Measurements from ENCODE around the gene POLQ.
"Not testable (repeated sequence)": the region's sequence is repeated elsewhere in the genome, so short reads cannot be mapped to it uniquely, and the experiment has no call there.

POLQ gene

DNA sequence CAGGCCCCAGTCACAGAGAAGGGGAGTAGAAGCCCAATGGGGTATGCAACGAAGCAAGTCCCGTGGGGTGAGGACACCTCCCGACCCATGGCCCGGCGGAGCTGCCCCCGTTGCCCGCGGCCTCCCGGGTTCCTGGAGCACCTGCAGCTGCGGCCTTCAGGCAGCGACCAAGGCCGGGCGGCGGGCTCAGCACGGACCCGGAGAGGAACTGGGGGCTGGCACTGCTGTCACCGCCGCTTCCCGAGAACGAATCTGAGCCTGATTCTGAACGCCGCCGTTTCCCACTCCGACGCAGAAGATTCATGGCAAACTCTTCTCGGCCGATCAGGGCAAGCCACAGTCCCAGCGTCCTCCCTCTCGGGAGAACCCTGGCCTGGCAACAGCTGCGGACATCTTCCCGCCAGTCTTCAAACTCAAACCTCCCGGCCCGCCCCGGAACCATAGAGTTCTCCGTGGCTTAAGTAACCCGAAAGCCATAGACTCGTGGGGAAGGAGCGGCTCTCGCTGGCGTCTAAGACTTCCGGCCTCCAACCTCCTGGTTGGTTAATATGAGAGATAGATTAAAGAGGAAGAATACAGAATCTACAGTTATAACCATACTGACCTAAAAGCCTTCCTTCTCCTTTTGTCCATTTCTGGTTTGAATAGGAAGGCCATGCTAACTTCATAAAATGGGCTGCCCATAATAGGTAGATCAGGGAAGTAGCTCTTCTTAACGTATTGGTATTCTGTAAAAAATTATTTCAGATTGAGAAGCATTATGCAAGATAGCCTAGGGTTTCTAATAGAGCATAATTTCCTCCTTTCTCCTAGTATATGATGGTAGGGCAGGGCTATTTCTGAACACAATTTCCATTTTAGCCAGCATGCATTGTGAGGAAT lies at the start of gene POLQ:
Gene POLQ (minus strand): TSS at position 415 of the 882 bp plus-strand sequence. CDS start 111 bp downstream, at position 304.
- peak; percentile 90 for DNase-seq

DNA sequence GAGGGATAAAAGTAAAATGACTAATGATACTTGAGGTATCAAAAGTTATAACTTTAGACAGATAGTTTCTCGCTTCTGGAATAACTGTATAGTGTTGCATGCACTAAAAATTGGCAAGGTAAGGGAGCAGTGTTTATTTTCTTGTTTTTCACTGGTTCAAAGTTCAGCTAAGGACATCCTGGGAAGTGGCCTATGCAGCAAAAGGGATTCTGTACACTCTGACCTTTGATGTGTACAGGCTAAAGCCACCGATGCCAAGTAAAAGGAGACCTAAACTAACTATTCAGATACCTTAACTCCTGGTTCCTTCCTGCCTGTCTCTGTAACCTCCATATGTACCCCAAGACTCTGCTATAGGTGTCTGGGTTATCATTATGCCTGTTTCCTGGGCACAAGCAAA lies 49.1 kb upstream of the POLQ start:
- DNase-seq: no peak

DNA sequence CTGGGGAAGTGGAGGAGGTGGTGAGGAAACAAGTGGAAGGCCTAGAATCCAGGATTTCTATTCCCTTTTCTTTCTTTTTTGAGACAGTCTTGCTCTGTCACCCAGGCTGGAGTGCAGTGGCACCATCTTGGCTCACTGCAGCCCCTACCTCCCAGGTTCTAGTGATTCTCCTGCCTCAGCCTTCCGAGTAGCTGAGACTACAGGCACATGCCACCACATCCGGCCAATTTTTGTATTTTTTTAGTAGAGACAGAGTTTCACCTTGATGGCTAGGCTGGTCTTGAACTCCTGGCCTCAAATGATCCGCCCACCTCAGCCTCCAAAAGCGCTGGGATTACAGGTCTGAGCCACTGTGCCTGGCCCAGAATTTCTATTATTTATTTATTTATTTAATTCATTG lies 48.0 kb upstream of the POLQ start:
- not testable (repeated sequence) for DNase-seq

DNA sequence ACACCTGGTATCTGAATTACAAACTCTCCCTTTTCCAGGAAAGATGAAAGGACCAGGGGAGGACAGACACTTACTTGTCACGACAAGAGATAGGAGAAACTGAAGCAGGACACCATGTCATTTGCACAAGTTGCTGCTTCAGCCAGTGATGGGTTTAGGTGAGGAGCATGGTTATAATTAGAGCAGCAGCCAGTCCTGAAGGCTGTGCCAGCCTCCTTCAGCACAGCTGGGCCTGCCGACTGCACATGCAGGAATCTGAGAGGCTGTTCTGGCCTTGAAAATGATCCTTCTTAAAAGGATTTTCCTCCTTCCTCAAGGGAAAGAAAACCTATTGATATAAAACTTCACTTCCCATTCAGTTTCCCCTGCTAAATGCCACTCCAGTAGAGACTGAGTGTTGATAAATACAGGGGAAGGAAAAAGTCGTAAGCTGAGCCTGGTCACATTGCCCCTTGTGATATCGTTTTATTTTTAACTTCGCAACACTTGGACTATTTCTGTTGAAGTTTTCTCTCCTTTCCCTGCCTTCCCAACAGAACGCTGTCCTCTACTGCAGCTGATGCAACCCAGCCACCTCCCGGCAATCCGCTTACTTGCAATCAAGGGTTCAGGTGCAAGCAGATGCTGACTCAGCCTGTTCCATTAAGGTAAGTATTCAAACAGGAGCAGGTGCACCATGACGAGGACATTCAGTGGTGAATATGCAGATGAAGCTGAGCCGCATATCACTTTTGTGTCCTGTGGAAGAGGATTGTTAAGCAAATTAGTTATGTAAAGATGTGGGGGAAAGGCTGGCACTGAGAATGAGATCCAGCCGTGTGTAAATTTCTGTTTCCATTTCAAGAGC lies 47.3 kb upstream of the POLQ start, which contains the start of gene FBXO40:
Gene FBXO40 (plus strand): TSS at position 524 of the 847 bp plus-strand sequence. CDS start 27,197 bp downstream, outside the sequence.
- no peak for DNase-seq

DNA sequence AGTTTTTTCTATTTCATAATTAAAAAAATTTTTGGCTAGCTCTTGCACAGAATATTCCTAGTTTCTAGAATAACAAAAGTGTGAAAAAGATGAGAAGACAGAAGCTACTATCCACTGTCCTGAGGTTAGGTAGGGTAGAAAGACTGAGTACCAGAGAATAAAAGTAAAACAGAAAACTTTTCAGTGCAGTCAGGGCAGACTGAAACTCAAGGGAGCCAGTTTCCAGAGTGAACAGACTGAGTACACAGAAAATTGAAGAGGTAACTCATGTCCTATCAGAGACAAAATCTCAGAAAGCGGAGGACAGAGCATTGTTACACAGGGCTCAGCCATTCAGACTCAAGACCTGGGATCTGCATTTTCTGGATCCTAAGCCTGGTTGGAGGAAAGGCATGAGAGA lies 38.6 kb upstream of the POLQ start:
- no peak for DNase-seq

DNA sequence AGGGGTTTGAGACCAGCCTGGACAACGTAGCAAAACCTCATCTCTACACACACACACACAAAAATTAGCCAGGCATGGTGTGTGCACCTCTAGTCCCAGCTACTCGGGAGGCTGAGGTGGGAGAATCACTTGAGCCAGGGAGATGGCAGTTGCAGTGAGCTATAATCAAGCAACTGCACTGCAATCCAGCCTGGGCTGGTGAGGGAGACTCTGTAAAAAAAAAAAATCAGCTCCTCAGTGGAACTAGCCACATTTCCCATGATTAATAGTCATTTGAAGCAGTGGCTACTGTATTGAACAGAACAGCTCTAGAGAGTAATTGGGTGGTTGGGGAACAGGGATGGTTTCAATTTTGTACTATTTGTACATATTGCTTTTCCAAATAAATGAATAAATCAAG lies 35.9 kb upstream of the POLQ start:
- no peak for DNase-seq

DNA sequence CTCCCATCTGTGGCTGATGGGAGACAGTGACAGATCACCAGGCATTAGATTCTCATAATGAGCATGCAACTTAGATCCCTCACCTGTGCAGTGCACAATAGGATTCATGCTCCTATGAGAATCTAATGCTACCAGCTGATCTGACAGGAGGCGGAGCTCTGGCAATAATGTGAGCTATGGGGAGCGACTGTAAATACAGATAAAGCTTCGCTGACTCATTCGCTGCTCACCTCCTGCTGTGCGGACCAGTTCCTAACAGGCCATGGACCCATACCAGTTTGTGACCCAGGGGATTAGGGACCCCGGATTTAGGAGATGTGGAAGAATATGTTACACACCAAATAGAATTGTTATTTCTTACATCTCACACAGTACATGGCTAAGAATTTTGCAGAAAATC lies 28.7 kb upstream of the POLQ start:
- DNase-seq: no peak

DNA sequence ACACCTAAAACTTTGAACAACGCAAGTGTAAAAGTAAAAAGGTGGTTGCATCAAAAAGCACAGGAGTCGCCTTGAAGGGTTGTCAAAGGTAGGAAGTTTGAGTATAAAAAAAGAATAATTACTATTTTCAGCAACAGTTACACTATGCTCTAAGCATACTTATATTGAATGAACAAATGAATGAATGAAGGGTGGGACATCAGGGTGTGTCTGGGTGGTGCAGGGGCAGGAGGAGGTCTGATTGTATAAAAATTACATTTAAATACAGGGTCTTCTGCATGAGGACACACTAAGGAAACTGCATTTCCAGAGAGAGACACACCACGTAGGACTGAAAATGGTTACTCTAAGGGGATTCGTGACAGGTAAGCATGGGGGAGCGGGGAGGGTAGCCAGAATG lies 21.9 kb upstream of the POLQ start, which contains the start of gene ARGFX:
Gene ARGFX (plus strand): TSS at position 301 of the 400 bp plus-strand sequence. CDS start 2,765 bp downstream, outside the sequence.
- DNase-seq: no peak

DNA sequence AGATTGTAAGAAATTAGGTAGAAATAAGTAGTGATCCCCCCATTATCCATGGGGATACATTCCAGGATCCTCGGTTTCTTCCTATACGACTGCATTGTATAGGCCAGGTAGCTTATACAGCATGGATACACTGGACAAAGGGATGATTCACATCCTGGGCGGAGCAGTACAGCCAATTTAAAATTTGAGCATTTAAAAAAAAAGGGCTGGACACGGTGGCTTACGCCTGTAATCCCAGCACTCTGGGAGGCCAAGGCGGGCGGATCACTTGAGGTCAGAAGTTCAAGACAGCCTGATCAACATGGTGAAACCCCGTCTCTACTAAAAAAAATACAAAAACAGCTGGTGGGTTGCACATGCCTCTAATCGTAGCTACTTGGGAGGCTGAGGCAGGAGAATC lies 21.0 kb upstream of the POLQ start:
- DNase-seq: no peak

DNA sequence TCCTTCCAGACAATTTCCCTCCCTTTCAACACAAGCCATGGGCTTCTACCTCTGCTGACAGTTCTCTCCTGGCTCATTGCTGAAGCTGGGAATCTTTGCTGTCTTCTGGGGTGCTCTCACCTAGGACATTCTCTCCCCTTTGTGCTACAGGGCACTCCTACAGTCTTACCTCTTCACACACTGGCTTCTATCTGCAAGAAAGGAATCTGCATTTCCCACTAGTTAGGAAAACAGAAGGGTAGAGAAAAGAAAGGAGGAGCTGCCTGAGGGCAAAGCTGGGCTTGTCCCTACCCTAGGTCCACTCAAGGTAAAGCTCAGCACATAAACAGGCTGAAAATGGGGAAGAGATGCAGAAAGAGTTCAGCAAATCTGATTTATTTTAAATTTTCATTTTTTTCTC lies 16.4 kb upstream of the POLQ start:
- no peak for DNase-seq

DNA sequence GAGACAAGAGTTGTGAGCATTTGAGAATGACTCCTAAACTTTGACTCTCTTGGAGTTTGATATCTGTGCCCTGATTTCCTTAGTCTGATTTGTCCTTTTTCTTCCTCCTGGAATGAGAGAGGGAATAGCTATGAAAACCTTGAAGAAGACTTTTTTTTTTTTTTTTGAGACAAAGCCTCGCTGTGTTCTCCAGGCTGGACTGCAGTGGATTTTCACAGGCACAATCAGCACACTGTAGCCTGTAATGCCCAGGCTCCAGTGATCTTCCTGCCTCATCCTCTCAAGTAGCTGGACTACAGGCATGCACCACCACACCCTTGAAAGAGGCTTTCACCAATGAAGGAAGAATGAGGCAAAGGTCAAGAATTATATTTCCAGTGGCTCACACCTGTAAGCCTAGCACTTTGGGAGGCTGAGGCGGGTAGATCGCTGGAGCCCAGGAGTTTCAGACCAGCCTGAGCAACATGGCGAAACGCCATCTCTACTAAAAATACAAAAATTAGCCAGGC lies 11.7 kb upstream of the POLQ start:
- DNase-seq: no peak

DNA sequence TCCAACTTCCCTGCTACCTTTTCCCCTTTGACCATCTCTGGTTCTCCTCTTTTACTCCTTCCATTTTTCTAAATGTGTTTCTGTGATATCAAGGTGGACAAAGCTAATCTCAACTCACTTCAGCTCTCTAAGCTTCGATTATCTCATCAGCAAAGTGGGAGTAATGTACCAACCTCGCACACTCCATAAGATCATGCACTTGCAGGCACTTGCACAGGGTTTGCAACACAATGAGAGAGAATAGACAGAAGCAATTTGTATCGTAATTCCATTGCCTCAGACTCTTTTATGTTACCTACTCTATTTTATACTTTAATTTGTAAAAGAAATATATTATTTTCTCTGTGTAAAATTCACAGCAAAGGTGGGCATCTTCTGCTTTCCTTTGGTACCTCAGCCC lies 7.0 kb upstream of the POLQ start:
- no peak for DNase-seq

DNA sequence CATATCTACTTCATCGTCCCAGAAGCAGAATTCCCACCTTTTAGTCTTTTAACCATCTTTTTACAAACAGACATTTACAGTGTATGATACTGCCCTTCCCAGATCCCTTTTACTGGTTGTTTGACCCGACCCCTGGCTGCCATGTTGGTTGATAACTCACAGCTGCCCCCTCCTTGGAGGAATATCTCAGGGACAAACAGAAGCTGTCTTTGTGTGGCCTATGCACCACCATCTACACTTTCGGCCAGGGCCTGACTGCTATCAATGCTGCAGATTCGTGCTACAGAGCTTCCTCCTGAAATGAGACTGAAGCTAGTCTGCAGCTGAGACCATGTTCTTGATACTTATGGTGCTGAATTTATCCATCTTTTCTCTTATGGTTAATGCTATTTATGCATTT lies 6.6 kb upstream of the POLQ start:
- DNase-seq: no peak

DNA sequence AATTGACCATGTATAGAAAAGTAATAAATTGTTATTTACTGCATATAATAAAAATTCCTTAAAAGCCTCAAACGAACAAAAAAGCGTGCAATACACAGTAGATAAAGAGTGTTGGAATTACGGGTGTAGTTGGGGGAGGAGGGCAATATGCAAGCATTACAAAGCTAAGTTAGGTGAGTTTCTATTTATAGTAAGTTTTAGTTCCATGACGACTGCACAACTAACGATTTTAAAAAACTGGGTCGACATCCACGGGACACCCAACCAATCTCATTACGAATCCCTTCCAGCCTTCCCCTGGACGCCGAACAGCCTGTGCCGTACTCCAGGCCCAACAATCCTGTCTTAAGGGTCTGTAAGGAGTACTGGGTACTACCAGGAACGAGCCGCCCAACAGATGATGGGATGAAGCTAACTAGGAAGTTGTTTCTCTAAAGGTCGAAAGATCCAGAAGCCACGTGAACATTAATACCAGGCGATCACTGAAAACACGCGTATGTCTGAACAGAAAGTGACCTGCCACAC lies 677 bp downstream of the POLQ start:
- DNase-seq: no peak

DNA sequence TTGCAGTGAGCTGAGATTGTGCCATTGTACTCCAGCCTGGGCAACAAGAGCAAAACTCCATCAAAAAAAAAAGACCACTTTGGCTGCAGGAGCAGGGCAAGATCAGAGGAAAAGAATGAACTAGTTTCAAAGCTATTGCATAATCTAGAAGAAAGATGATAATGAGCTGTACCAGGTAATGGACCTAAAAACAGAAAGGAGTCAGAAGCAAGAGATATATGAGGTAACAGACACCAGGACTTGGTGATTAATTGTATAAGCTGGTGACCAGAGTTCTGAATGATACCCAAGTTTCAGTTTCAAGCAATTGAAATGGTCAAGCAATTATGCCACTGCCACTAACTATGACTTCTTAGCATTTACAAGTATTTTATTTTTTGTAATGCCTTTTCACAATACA lies 2.9 kb downstream of the POLQ start:
- DNase-seq: no peak

DNA sequence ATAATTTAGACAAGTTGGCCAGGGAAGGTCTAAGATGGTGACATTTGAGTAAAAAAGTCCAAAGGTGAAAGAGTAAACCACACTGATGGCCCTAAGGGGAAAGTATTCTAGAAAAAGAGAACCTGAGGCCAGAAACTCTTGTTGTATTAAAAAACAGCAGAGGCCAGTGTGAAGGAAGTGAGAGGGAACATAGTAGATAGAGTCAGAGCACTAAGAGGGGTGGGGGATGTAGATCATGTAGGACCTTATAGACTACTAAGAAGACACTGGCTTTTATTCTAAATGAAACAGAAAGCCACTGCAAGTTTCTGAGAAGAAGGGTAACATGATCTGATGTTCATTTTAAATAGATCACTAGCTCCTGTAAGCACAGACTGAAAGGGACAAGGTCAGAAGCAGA lies 14.5 kb downstream of the POLQ start:
- no peak for DNase-seq

DNA sequence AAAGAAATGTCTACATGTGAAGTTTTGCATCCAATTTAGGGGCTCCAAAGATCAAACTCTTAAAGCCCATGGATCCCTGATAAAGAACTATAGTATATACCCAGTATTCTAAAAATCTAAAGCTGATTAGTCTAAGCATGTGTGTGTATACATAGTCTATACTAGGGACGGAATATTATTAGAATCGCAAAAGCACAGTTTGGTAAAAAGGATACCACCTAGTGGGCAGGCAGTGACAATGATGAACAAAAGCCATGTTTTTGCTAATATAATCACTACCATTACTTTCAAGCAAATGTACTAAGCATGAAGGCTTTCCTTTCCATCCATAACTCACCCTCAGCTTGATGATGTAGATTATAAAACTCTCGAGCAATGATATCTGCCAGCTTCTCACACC lies 16.5 kb downstream of the POLQ start:
- DNase-seq: no peak

DNA sequence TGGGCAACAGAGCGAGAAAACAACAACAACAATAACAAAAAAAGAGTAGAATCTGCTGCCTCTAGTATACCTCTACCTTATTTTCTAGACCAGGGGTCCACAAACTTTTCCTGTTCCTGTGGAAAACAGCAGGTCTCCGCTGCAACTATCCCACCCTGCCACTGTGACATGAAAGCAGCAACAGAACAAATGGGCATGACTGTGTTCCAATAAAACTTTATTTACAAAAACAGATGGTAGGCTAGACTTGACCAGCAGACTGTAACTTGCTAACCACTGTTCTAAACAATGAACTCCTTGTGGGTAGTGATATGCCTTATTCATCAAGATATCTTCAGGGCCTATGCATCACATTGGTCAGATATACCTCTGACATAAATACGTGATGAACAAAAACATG lies 25.3 kb downstream of the POLQ start:
- no peak for DNase-seq

DNA sequence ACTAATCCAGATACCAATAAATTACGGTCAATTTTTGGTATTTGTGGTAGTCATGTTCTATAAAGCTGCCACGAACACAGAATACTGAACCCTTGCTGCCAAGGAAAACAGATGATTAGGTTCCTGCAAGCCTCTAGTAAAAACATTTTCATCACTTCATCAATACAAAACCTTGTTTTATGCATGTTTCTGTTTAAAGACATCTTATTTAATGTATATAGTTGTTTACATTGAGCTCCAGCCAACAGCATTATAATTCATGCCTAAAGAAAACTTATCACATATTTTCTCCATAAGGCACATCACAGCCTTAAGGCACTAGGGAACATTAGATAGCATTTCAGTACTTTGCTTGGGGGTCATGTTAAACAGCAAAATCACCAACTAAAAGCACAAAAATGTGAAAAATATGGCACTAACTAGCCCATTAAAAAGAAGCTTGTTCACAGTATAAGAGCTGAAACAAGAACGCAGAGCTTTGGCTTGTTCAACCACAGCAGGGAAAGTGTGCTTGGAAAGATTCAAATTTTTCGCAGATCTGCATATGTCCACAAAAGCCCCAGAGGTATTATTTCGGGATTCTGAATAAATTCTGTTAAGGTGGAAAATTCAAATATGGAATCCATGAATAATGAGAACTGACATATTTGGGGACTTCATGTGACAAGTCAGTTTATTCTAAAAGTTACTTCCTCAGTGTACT lies 27.7 kb downstream of the POLQ start:
- DNase-seq: no peak

DNA sequence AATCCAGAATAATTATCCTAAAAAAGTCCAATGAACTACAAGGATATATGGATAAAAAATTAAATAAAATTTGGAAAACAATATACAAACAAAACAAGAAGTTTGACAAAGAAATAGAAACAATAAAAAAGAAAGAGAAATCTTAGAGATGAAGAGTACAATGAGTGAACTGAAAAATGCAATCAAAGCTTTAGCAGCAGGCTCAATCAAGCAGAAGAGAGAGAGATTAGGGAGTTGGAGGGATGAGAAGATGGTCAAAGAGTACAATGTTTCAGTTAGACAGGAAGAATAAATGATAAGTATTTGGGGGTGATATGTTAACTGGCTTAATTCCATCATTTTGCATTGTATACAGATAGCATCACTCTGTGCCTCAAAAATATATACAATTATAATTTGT lies 29.9 kb downstream of the POLQ start:
- no peak for DNase-seq

DNA sequence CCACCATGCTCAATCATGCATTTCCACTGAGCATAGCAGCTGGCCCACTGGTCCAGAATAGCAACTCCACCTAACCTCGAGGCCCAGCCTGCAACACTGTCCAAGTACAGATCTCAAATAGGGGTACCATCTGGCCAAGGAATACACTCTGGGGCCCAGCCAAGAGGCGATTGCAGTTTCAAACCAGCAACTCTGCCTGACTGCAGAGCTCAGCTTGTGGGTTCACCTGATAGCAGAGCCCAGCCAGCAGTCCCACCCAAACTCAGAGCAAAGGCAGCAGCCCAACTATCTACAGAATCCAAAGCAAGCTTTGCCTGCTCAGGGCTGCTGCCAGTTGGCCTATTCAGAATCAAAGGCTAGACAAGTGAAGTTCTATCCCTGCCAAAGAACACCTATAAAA lies 30.5 kb downstream of the POLQ start:
- no peak for DNase-seq

DNA sequence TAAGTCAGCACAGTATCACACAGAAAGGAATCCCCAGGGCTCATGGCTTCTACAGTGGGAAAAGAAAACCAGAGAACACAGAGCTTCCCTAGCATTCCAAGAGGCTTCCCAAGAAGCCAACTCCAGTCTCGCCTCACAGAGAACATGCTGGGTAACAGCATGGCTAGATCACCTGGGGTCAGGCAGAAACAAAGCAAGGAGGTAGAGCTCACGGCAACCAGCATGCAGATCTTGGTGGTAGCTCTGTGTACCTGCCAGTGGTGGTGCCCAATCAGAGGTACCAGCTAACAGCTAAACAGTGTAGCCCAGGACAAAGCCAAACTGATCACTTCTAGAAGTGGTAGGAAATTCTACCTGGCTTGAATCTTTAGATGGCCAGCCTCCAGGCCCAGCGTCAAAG lies 31.3 kb downstream of the POLQ start:
- no peak for DNase-seq

DNA sequence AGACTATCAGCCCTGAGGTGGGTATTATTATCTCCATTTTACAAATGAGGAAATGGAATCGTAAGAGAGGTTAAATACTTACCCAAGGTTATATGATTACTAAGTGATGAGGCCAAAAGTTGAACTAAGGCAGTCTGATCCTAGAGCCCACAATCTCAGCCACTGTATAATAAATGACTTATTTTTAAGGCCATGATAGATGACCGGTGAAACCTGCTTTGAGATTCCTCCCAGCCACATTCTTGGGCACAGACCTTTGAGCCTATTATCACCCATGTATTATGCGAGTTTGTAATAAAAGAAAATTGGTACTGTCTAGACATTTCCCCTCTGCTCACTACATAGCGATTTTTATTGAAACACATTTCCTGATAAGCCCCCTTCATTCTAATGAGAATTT lies 37.4 kb downstream of the POLQ start:
- no peak for DNase-seq

All from CD4-positive, alpha-beta T cell treated with Interleukin-6 for 4 hours (primary cell).